SK-N-SH (cell line): ENCODE results near the gene SHPK. TPM values are rescaled to one million over a fixed set of nuclear protein-coding genes. Genes with fewer than 3 reads are reported as not detected.

Experiments
- CTCF ChIA-PET: fragments of 300-600, 350-600 bp; formaldehyde crosslinking; extraction: SDS; loops from one replicate; lab custom pipeline; 2021; lab: Yijun Ruan, JAX
- POLR2A ChIA-PET: fragments of 350-600 bp; sonication (Branson Sonifier 250); formaldehyde crosslinking; extraction: SDS; loops from one replicate; lab custom pipeline; 2020; ENCODE audit warnings: antibody characterized with exemption, inconsistent platforms; lab: Yijun Ruan, JAX
- DNase-seq: peaks from one replicate; pipeline ENCODE4 v3.0.0; 2012
- H2AFZ ChIP-seq: fragments of 200-600 bp; sonication (generic); 2 replicates; pipeline ENCODE4 v1.8.1; 2016; ENCODE audit warnings: antibody characterized with exemption, mild to moderate bottlenecking, low read depth
- H3F3A ChIP-seq: fragments of 200-600 bp; sonication (generic); replicated peaks from 2 replicates; pipeline ENCODE3; 2016; ENCODE audit warnings: antibody characterized with exemption, mild to moderate bottlenecking; ENCODE audit not compliant: insufficient read depth
- H3K27ac ChIP-seq, 2 experiments: fragments of 200-500 bp in 1 of 2; fragments of 200-600 bp in 1 of 2; sonication (Bioruptor generic) in 1 of 2; sonication (generic), shearing (Covaris generic) in 1 of 2; 2 replicates each; pipeline versions ENCODE4 v1.5.1 to v1.6.1; 2014 to 2016; ENCODE audit warnings: low read depth in 2 of 2, inconsistent platforms in 1 of 2, low read length in 1 of 2, mild to moderate bottlenecking in 1 of 2, mixed read lengths in 1 of 2
- H3K27me3 ChIP-seq: fragments of 200-600 bp; sonication (generic), shearing (Covaris generic); 2 replicates; pipeline ENCODE4 v1.6.1; 2016; ENCODE audit warnings: mixed run types; ENCODE audit not compliant: insufficient read depth
- H3K36me3 ChIP-seq, 2 experiments: fragments of 200-500 bp in 1 of 2; fragments of 200-600 bp in 1 of 2; sonication (Bioruptor generic) in 1 of 2; sonication (generic) in 1 of 2; replicated peaks in 1 of 2; 2 replicates each; pipeline versions ENCODE3 to v1.5.1; 2014 to 2016; ENCODE audit warnings: low read length in 1 of 2, mild to moderate bottlenecking in 1 of 2; ENCODE audit not compliant: insufficient read depth in 2 of 2, control insufficient read depth in 1 of 2
- H3K4me1 ChIP-seq, 2 experiments: fragments of 200-500 bp in 1 of 2; fragments of 200-600 bp in 1 of 2; sonication (Bioruptor generic) in 1 of 2; sonication (generic), shearing (Covaris generic) in 1 of 2; 2 replicates each; pipeline versions ENCODE4 v1.5.1 to v1.6.1; 2014 to 2016; ENCODE audit warnings: low read depth in 1 of 2, low read length in 1 of 2, mixed run types in 1 of 2; ENCODE audit not compliant: insufficient read depth in 2 of 2, control insufficient read depth in 1 of 2
- H3K4me2 ChIP-seq: fragments of 200-600 bp; sonication (generic), shearing (Covaris generic); 2 replicates; pipeline ENCODE4 v1.6.1; 2017; ENCODE audit warnings: mixed run types
- H3K4me3 ChIP-seq, 2 experiments: fragments of 200-500 bp in 1 of 2; fragments of 200-600 bp in 1 of 2; sonication (Bioruptor generic) in 1 of 2; sonication (generic), shearing (Covaris generic) in 1 of 2; 2 replicates each; pipeline versions ENCODE4 v1.5.1 to v1.8.1; 2014 to 2016; ENCODE audit warnings: low read depth in 2 of 2, inconsistent platforms in 1 of 2, low read length in 1 of 2, mild to moderate bottlenecking in 1 of 2, mixed read lengths in 1 of 2, moderate library complexity in 1 of 2
- H3K79me2 ChIP-seq: fragments of 200-600 bp; sonication (generic); 2 replicates; pipeline ENCODE4 v1.8.1; 2017; ENCODE audit warnings: mild to moderate bottlenecking; ENCODE audit not compliant: insufficient read depth
- H3K9ac ChIP-seq: fragments of 200-600 bp; sonication (generic); 2 replicates; pipeline ENCODE4 v1.6.1; 2017; ENCODE audit warnings: mixed run types
- H3K9me2 ChIP-seq: fragments of 200-600 bp; sonication (generic); 2 replicates; pipeline ENCODE4 v1.6.1; 2017; ENCODE audit warnings: mixed run types
- H3K9me3 ChIP-seq: fragments of 200-600 bp; sonication (generic); 2 replicates; pipeline ENCODE4 v1.6.1; 2017; ENCODE audit warnings: mixed run types, mild to moderate bottlenecking, moderate library complexity
- H4K20me1 ChIP-seq: fragments of 200-600 bp; sonication (generic); 2 replicates; pipeline ENCODE4 v1.6.1; 2017; ENCODE audit warnings: mild to moderate bottlenecking, mixed run types; ENCODE audit not compliant: insufficient read depth
- ELF1 ChIP-seq: IDR thresholded peaks from 2 replicates; pipeline ENCODE4 v1.4.0; 2012
- EZH2phosphoT487 ChIP-seq: fragments of 200-600 bp; sonication (generic); IDR thresholded peaks from 2 replicates; pipeline ENCODE4 v1.6.1; 2017; ENCODE audit warnings: low read depth, mixed run types, mild to moderate bottlenecking, antibody characterized with exemption, moderate library complexity, borderline replicate concordance
- FOXJ3 ChIP-seq: sonication (generic); formaldehyde crosslinking; IDR thresholded peaks from 2 replicates; pipeline ENCODE4 v1.5.1; 2020; ENCODE audit warnings: mild to moderate bottlenecking, missing genetic modification reagents
- GABPA ChIP-seq: IDR thresholded peaks from 2 replicates; pipeline ENCODE4 v1.4.0; 2012; ENCODE audit warnings: low read depth, mild to moderate bottlenecking
- MXI1 ChIP-seq: IDR thresholded peaks from 2 replicates; pipeline ENCODE4 v1.6.1; 2012; ENCODE audit warnings: mild to moderate bottlenecking, low read depth, low read length, improper control_type of control experiment
- NFIC ChIP-seq: IDR thresholded peaks from 2 replicates; pipeline ENCODE4 v1.4.0; 2012; ENCODE audit warnings: borderline replicate concordance
- POLR2AphosphoS5 ChIP-seq: IDR thresholded peaks from 2 replicates; pipeline ENCODE4 v1.6.1; 2012; ENCODE audit warnings: low read depth, low read length
- RAD21 ChIP-seq: IDR thresholded peaks from 2 replicates; pipeline ENCODE4 v1.6.1; 2012; ENCODE audit warnings: mild to moderate bottlenecking, low read length
- RCOR1 ChIP-seq: fragments of 150-350 bp; IDR thresholded peaks from 2 replicates; pipeline ENCODE4 v1.6.1; 2017; ENCODE audit warnings: antibody characterized with exemption, low read length
- RXRA ChIP-seq: IDR thresholded peaks from 2 replicates; pipeline ENCODE4 v1.4.0; 2012; ENCODE audit warnings: low read depth, mild to moderate bottlenecking, borderline replicate concordance
- SMC3 ChIP-seq: IDR thresholded peaks from 2 replicates; pipeline ENCODE4 v1.6.1; 2012; ENCODE audit warnings: low read depth, low read length, improper control_type of control experiment
- TAF1 ChIP-seq: IDR thresholded peaks from 2 replicates; pipeline ENCODE4 v1.6.1; 2012; ENCODE audit warnings: low read depth, mild to moderate bottlenecking, low read length, moderate library complexity, borderline replicate concordance
- TCF12 ChIP-seq: IDR thresholded peaks from 2 replicates; pipeline ENCODE4 v1.4.0; 2012
- YY1 ChIP-seq: IDR thresholded peaks from 2 replicates; pipeline ENCODE4 v1.4.0; 2012; ENCODE audit warnings: low read depth, mild to moderate bottlenecking
- WGBS: methylation state at CpG from one replicate; pipeline ENCODE4 v1.1.6; 2017; ENCODE audit warnings: low lambda C conversion rate; 5-methylcytosine and 5-hydroxymethylcytosine counted together
- polyA plus RNA-seq, 3 experiments: library from polyadenylated mRNA; depleted of rRNA; stranded (reverse); fragments of >200 nt; gene quantifications; 2 replicates each; pipeline ENCODE4 v1.2.3, GENCODE V29; 2012
- TF ChIP-seq, protein P1 (sequence below): fragments of 150-350 bp; IDR thresholded peaks from 2 replicates; pipeline ENCODE4 v1.6.1; 2016; ENCODE audit warnings: mild to moderate bottlenecking, low read depth, low read length
- TF ChIP-seq, protein P2 (sequence below): fragments of 150-350 bp; IDR thresholded peaks from 2 replicates; pipeline ENCODE4 v1.6.1; 2017; ENCODE audit warnings: antibody characterized with exemption, low read length, low read depth, borderline replicate concordance

Gene SHPK
- polyA plus RNA-seq, 1 of the 3 experiments (the other 2 are of a cell fraction), result 9.0 TPM

DNA sequence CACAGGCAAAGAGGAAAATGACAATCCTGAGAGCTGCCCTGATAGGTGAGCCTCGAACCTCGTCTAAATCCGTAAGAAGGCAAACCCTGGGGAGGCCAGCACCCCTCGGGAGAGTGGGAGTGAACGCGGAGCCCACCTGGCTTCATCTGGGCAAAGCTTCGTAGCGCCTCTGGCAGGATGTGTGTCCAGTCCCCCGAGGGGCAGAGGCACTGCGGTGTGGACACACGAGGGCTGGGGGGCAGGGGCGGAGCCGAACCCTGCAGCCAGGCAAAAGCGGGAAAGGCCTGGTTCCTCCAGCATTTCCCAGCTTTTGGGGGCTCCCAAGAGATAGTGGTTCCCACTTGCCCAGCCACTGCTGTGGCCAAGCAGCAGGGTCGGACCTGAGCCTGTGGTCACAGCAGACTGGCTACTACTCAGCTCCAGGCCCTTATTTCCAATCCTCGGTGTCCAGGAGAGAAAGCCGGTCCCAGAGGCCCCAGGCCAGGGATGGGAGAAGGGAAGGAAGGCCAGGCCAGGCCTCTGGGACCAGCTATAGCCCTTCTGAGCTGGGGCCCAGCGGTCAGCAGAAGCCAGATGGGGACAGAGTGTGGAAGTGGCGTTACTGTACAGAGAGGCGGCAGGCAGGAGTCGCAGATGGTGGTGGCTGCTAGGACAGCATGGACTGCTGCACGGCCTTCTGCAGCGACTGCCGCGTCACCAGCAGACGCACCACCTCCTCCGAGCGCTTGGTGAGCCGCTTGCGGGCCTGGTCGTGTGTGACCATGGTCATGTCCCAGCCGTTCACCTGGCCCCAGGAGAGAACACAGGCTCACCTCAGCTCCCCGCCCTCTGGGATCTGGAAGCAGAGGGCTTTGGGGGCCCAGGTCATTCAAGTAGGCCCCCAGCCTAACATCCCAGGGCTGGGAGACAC lies 27.3 kb upstream of the SHPK start:
- Histone ChIP-seq H3K9ac (no peak overlapping the region), H3K36me3 (peaks cover 13 to 31% of the 10 kb centered on the region in 2 experiments), H3K79me2 (peaks cover 36% of the 10 kb centered on the region), H3F3A (peaks cover 28% of the 10 kb centered on the region), H2AFZ (no peak overlapping the region), H3K27ac (no peak overlapping the region), H3K9me3 (no peaks in the 10 kb centered on the region), H3K4me2 (no peak overlapping the region), H3K27me3 (no peaks in the 10 kb centered on the region), H3K4me3 (no peak overlapping the region), H3K4me1 (peaks cover 13 to 15% of the 10 kb centered on the region in 2 experiments; a peak in 3 of 4 replicates), H3K9me2 (no peaks in the 10 kb centered on the region), H4K20me1 (peaks cover 38% of the 10 kb centered on the region)
- no peak for DNase-seq
- POLR2A ChIA-PET, result no interaction called here
- TF ChIP-seq YY1 (no peak), MXI1 (no peak)
- WGBS, result 95% methylated on average over 14 of the region's 33 CpGs
- CTCF ChIA-PET, result interaction anchor here (1.7 kb wide), 1 partner anchor 16 kb away, joined by 9 read pairs; no protein-coding TSS in a partner anchor

GRCh38 chr17:3660311-3660891 lies 24.4 kb upstream of the SHPK start:
- H3K79me2 ChIP-seq, result peaks cover 11% of the 10 kb centered on the region
- H3K4me2 ChIP-seq, result 0 out of 2 replicates have a peak overlapping the region, but pooled peaks have one; percentile 37
- H3K9me3 ChIP-seq, result no peaks in the 10 kb centered on the region
- peaks cover 22% of the 10 kb centered on the region for H4K20me1 ChIP-seq
- H3K27ac ChIP-seq, result peak overlapping the region in 1 of 2 experiments; percentile 59; a peak in 1 of 4 replicates
- H3F3A ChIP-seq, result peaks cover 21% of the 10 kb centered on the region
- no peaks in the 10 kb centered on the region for H3K27me3 ChIP-seq
- H2AFZ ChIP-seq, result no peak overlapping the region
- peaks cover 12 to 29% of the 10 kb centered on the region in 2 experiments for H3K36me3 ChIP-seq
- ChIA-PET POLR2A (no interaction called here), CTCF (interaction anchor here (1.1 kb wide), 1 partner anchor 612 kb away, joined by 3 read pairs; no protein-coding TSS in a partner anchor)
- no peak for DNase-seq
- TF ChIP-seq SMC3 (no peak), FOXJ3 (CRISPR knock-in tag) (no peak), MXI1 (no peak), NFIC (no peak), GABPA (no peak), EZH2phosphoT487 (no peak), TAF1 (no peak), ELF1 (no peak), RCOR1 (no peak), POLR2AphosphoS5 (no peak), RAD21 (no peak), RXRA (no peak), TCF12 (no peak)
- TF ChIP-seq, protein P1, sequence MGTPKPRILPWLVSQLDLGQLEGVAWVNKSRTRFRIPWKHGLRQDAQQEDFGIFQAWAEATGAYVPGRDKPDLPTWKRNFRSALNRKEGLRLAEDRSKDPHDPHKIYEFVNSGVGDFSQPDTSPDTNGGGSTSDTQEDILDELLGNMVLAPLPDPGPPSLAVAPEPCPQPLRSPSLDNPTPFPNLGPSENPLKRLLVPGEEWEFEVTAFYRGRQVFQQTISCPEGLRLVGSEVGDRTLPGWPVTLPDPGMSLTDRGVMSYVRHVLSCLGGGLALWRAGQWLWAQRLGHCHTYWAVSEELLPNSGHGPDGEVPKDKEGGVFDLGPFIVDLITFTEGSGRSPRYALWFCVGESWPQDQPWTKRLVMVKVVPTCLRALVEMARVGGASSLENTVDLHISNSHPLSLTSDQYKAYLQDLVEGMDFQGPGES, result no peak
- TF ChIP-seq, protein P2, sequence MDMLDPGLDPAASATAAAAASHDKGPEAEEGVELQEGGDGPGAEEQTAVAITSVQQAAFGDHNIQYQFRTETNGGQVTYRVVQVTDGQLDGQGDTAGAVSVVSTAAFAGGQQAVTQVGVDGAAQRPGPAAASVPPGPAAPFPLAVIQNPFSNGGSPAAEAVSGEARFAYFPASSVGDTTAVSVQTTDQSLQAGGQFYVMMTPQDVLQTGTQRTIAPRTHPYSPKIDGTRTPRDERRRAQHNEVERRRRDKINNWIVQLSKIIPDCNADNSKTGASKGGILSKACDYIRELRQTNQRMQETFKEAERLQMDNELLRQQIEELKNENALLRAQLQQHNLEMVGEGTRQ, result no peak
- no peak overlapping the region for H3K4me3 ChIP-seq
- H3K4me1 ChIP-seq, result peaks cover 0 to 13% of the 10 kb centered on the region in 2 experiments; a peak in 3 of 4 replicates
- no peak overlapping the region for H3K9ac ChIP-seq
- 89% methylated on average over 18 of the region's 23 CpGs for WGBS
- H3K9me2 ChIP-seq, result no peaks in the 10 kb centered on the region
